NCI-H774 (cell line): ENCODE results near the gene ARID1B.
A peak's percentile ranks its signal among the peaks of the same experiment; 100 is the strongest.

Source experiments
- DNase-seq: peaks from one replicate; lab custom pipeline; 2025; lab: John Stamatoyannopoulos, UW

Gene ARID1B

GRCh38 chr6:157226026-157226625 is 448.9 kb downstream of the ARID1B start:
- DNase-seq: no peak

- DNase-seq: no peak
These were observed 449.6 kb downstream of the ARID1B start for GRCh38 chr6:157226761-157227160.

GRCh38 chr6:157227202-157228166 is 450.3 kb downstream of the ARID1B start:
- DNase-seq: no peak

GRCh38 chr6:157228426-157229131 is 451.4 kb downstream of the ARID1B start:
- DNase-seq: peak; percentile 96

GRCh38 chr6:157229132-157229618 is 452.0 kb downstream of the ARID1B start:
- DNase-seq: peak; percentile 85

- peak; percentile 99 for DNase-seq
These were observed 452.5 kb downstream of the ARID1B start for GRCh38 chr6:157229713-157230112.

GRCh38 chr6:157230910-157231309 is 453.7 kb downstream of the ARID1B start:
- DNase-seq: no peak

GRCh38 chr6:157232161-157232895 is 455.1 kb downstream of the ARID1B start:
- DNase-seq: no peak

- DNase-seq: no peak
These were observed 456.0 kb downstream of the ARID1B start for GRCh38 chr6:157233156-157233555.

- peak; percentile 51 for DNase-seq
These were observed 456.5 kb downstream of the ARID1B start for GRCh38 chr6:157233686-157234085.

- DNase-seq: no peak
These were observed 458.4 kb downstream of the ARID1B start for GRCh38 chr6:157235600-157236039.

- no peak for DNase-seq
These were observed 459.0 kb downstream of the ARID1B start for GRCh38 chr6:157236040-157236725.

GRCh38 chr6:157238346-157238745 is 461.2 kb downstream of the ARID1B start:
- no peak for DNase-seq

- no peak for DNase-seq
These were observed 462.0 kb downstream of the ARID1B start for GRCh38 chr6:157239148-157239547.

- no peak for DNase-seq
These were observed 462.5 kb downstream of the ARID1B start for GRCh38 chr6:157239671-157240058.

- DNase-seq: peak; percentile 68
These were observed 463.1 kb downstream of the ARID1B start for GRCh38 chr6:157240059-157240959.

- DNase-seq: no peak
These were observed 463.8 kb downstream of the ARID1B start for GRCh38 chr6:157240960-157241311.

GRCh38 chr6:157242791-157243190 is 465.6 kb downstream of the ARID1B start:
- DNase-seq: peak; percentile 35

GRCh38 chr6:157244175-157244574 is 467.0 kb downstream of the ARID1B start:
- DNase-seq: no peak

GRCh38 chr6:157244780-157245179 is 467.6 kb downstream of the ARID1B start:
- DNase-seq: no peak
